ENCODE data around the gene KIAA1614.

The KIAA1614 gene

GRCh38 chr1:180932378-180932777 is 19.7 kb downstream of the KIAA1614 start:
- H3K4me1 ChIP-seq = peaks cover 0 to 5% (median 0%) of the 10 kb centered on the region in 4 donors
- intact Hi-C loops (cut with DNase I; ENCODE audit: low total_unique reads) = no loop called here
- peaks cover 5 to 60% (median 36%) of the 10 kb centered on the region in 3 donors for H3K36me3 ChIP-seq
- H3K27ac ChIP-seq = no peak overlapping the region
- no peaks in the 10 kb centered on the region for H3K27me3 ChIP-seq
- no peaks in the 10 kb centered on the region for H3K9me3 ChIP-seq
- TF ChIP-seq CTCF (IDR thresholded peaks at IDR 0.05) = no peak
- H3K4me3 ChIP-seq = no peak overlapping the region
- DNase-seq = no peak

GRCh38 chr1:180933141-180933540 is 20.4 kb downstream of the KIAA1614 start:
- no peak for DNase-seq
- intact Hi-C loops (cut with DNase I; ENCODE audit: low total_unique reads) = no loop called here
- H3K27ac ChIP-seq = no peak overlapping the region
- H3K36me3 ChIP-seq = peaks cover 5 to 68% (median 41%) of the 10 kb centered on the region in 3 donors
- TF ChIP-seq CTCF (IDR thresholded peaks at IDR 0.05) = no peak
- H3K4me1 ChIP-seq = peaks cover 0 to 3% (median 0%) of the 10 kb centered on the region in 4 donors
- H3K9me3 ChIP-seq = no peaks in the 10 kb centered on the region
- H3K4me3 ChIP-seq = no peak overlapping the region
- H3K27me3 ChIP-seq = no peaks in the 10 kb centered on the region

GRCh38 chr1:180934563-180934962 is 21.9 kb downstream of the KIAA1614 start:
- peaks cover 5 to 72% (median 41%) of the 10 kb centered on the region in 3 donors for H3K36me3 ChIP-seq
- no peaks in the 10 kb centered on the region for H3K4me1 ChIP-seq
- H3K4me3 ChIP-seq = no peak overlapping the region
- H3K27me3 ChIP-seq = no peaks in the 10 kb centered on the region
- no peak for TF ChIP-seq CTCF (IDR thresholded peaks at IDR 0.05)
- H3K9me3 ChIP-seq = no peaks in the 10 kb centered on the region
- no peak overlapping the region for H3K27ac ChIP-seq
- DNase-seq = no peak
- intact Hi-C loops (cut with DNase I; ENCODE audit: low total_unique reads) = no loop called here

- intact Hi-C loops (cut with DNase I; ENCODE audit: low total_unique reads) = no loop called here
- Histone ChIP-seq H3K27me3 (no peaks in the 10 kb centered on the region), H3K36me3 (peaks cover 5 to 71% (median 36%) of the 10 kb centered on the region in 3 donors), H3K4me1 (no peaks in the 10 kb centered on the region), H3K9me3 (no peaks in the 10 kb centered on the region), H3K27ac (no peak overlapping the region), H3K4me3 (no peak overlapping the region)
- DNase-seq = no peak
- TF ChIP-seq CTCF (IDR thresholded peaks at IDR 0.05) = no peak
Measured at GRCh38 chr1:180935326-180936109, 22.8 kb downstream of the KIAA1614 start.

GRCh38 chr1:180936110-180937011 is 23.7 kb downstream of the KIAA1614 start:
- Histone ChIP-seq H3K36me3 (peaks cover 10 to 71% (median 44%) of the 10 kb centered on the region in 3 donors), H3K9me3 (no peaks in the 10 kb centered on the region), H3K27ac (no peak overlapping the region), H3K27me3 (no peaks in the 10 kb centered on the region), H3K4me3 (no peak overlapping the region), H3K4me1 (no peaks in the 10 kb centered on the region)
- TF ChIP-seq CTCF (IDR thresholded peaks at IDR 0.05) = no peak
- DNase-seq = no peak
- intact Hi-C loops (cut with DNase I; ENCODE audit: low total_unique reads) = no loop called here

All from tibial artery (tissue), 4 donors.